HEK293 (cell line): ENCODE results near the gene SYNGR1.

Source experiments
- CTCF ChIA-PET: fragments of 350-600 bp; formaldehyde crosslinking; extraction: SDS; loops from one replicate; lab custom pipeline; 2021; ENCODE audit warnings: antibody characterized with exemption; lab: Yijun Ruan, JAX
- POLR2A ChIA-PET: fragments of 300-600 bp; formaldehyde crosslinking; extraction: SDS; loops from one replicate; lab custom pipeline; 2020; ENCODE audit warnings: antibody characterized with exemption, inconsistent platforms; lab: Yijun Ruan, JAX
- H3K27ac ChIP-seq: fragments of 200-500 bp; sonication (Bioruptor generic); 2 replicates; pipeline ENCODE4 v1.5.1; 2014; ENCODE audit warnings: low read depth, low read length, control low read depth, inconsistent platforms; ENCODE audit errors: extremely low read depth
- H3K36me3 ChIP-seq, 2 experiments: fragments of 200-500 bp in 1 of 2; sonication (Bioruptor generic) in 1 of 2; 1 replicate in 1 of 2; 2 replicates in 1 of 2; pipeline ENCODE4 v1.5.1; 2014 to 2017; ENCODE audit warnings: inconsistent platforms in 2 of 2, low read length in 2 of 2; ENCODE audit not compliant: control insufficient read depth in 2 of 2, insufficient read depth in 1 of 2
- H3K4me1 ChIP-seq: fragments of 200-500 bp; sonication (Bioruptor generic); 2 replicates; pipeline ENCODE4 v1.5.1; 2014; ENCODE audit warnings: mild to moderate bottlenecking, low read length, inconsistent platforms; ENCODE audit not compliant: control insufficient read depth, insufficient read depth
- H3K4me3 ChIP-seq: 2 replicates; pipeline ENCODE4 v1.5.1; 2011; ENCODE audit warnings: low read depth, mild to moderate bottlenecking, control low read depth, low read length, moderate library complexity
- H3K9me3 ChIP-seq: fragments of 200-500 bp; sonication (Bioruptor generic); 2 replicates; pipeline ENCODE4 v1.5.1; 2014; ENCODE audit warnings: low read depth, low read length, inconsistent platforms; ENCODE audit not compliant: control insufficient read depth, insufficient read depth
- PRDM1 ChIP-seq: fragments of 450-650 bp; formaldehyde crosslinking; IDR thresholded peaks from 2 replicates; pipeline ENCODE4; 2016; ENCODE audit warnings: missing biosample characterization, missing genetic modification characterization
- PRDM10 ChIP-seq: fragments of 450-650 bp; formaldehyde crosslinking; IDR thresholded peaks from 2 replicates; pipeline ENCODE4 v1.5.1; 2016; ENCODE audit warnings: missing biosample characterization, missing genetic modification characterization
- WT1 ChIP-seq: fragments of 450-650 bp; formaldehyde crosslinking; IDR thresholded peaks from 2 replicates; pipeline ENCODE4 v1.5.1; 2016; ENCODE audit warnings: missing biosample characterization, missing genetic modification characterization
- ZBTB1 ChIP-seq: fragments of 450-650 bp; formaldehyde crosslinking; IDR thresholded peaks from 2 replicates; pipeline ENCODE4 v1.5.1; 2016; ENCODE audit warnings: missing biosample characterization, missing genetic modification characterization
- ZBTB11 ChIP-seq: fragments of 450-650 bp; formaldehyde crosslinking; conservative IDR thresholded peaks from 2 replicates; pipeline ENCODE4 v1.5.1; 2016; ENCODE audit warnings: low read depth, missing biosample characterization, missing genetic modification characterization
- ZFHX2 ChIP-seq: fragments of 450-650 bp; formaldehyde crosslinking; conservative IDR thresholded peaks from 2 replicates; pipeline ENCODE4 v1.5.1; 2016; ENCODE audit warnings: missing biosample characterization, missing genetic modification characterization
- ZIC2 ChIP-seq: fragments of 450-650 bp; formaldehyde crosslinking; IDR thresholded peaks from 2 replicates; pipeline ENCODE4 v1.5.1; 2016; ENCODE audit warnings: missing biosample characterization, missing genetic modification characterization
- ZNF10 ChIP-seq: fragments of 450-650 bp; formaldehyde crosslinking; IDR thresholded peaks from 2 replicates; pipeline ENCODE4 v1.5.1; 2017; ENCODE audit warnings: missing biosample characterization, missing genetic modification characterization
- ZNF114 ChIP-seq: fragments of 450-650 bp; formaldehyde crosslinking; IDR thresholded peaks from 2 replicates; pipeline ENCODE4 v1.5.0; 2017; ENCODE audit warnings: missing biosample characterization, missing genetic modification characterization
- ZNF121 ChIP-seq: fragments of 450-650 bp; formaldehyde crosslinking; IDR thresholded peaks from 2 replicates; pipeline ENCODE4 v1.5.1; 2016; ENCODE audit warnings: missing biosample characterization, missing genetic modification characterization
- ZNF155 ChIP-seq: fragments of 450-650 bp; formaldehyde crosslinking; IDR thresholded peaks from 2 replicates; pipeline ENCODE4 v1.5.1; 2016; ENCODE audit warnings: missing biosample characterization, missing genetic modification characterization
- ZNF19 ChIP-seq: fragments of 450-650 bp; formaldehyde crosslinking; IDR thresholded peaks from 2 replicates; pipeline ENCODE4; 2016; ENCODE audit warnings: missing biosample characterization, missing genetic modification characterization, low read depth
- ZNF311 ChIP-seq: fragments of 450-650 bp; formaldehyde crosslinking; IDR thresholded peaks from 2 replicates; pipeline ENCODE4 v1.5.1; 2017; ENCODE audit warnings: missing biosample characterization, missing genetic modification characterization, borderline replicate concordance
- ZNF341 ChIP-seq: fragments of 450-650 bp; formaldehyde crosslinking; IDR thresholded peaks from 2 replicates; pipeline ENCODE4; 2016; ENCODE audit warnings: low read depth, missing biosample characterization, missing genetic modification characterization
- ZNF391 ChIP-seq: fragments of 450-650 bp; formaldehyde crosslinking; IDR thresholded peaks from 2 replicates; pipeline ENCODE4 v1.5.1; 2016; ENCODE audit warnings: low read depth, missing biosample characterization, missing genetic modification characterization, borderline replicate concordance
- ZNF449 ChIP-seq: fragments of 450-650 bp; formaldehyde crosslinking; IDR thresholded peaks from 2 replicates; pipeline ENCODE4 v1.5.1; 2017; ENCODE audit warnings: missing biosample characterization, mild to moderate bottlenecking, missing genetic modification characterization, moderate library complexity
- ZNF544 ChIP-seq: fragments of 450-650 bp; formaldehyde crosslinking; IDR thresholded peaks from 2 replicates; pipeline ENCODE4 v1.5.0; 2017; ENCODE audit warnings: missing biosample characterization, missing genetic modification characterization
- ZNF580 ChIP-seq: fragments of 450-650 bp; formaldehyde crosslinking; IDR thresholded peaks from 2 replicates; pipeline ENCODE4 v1.5.1; 2016; ENCODE audit warnings: missing biosample characterization, missing genetic modification characterization
- ZNF623 ChIP-seq: fragments of 450-650 bp; formaldehyde crosslinking; IDR thresholded peaks from 2 replicates; pipeline ENCODE4 v1.5.1; 2016; ENCODE audit warnings: missing biosample characterization, missing genetic modification characterization
- ZNF791 ChIP-seq: fragments of 450-650 bp; formaldehyde crosslinking; IDR thresholded peaks from 2 replicates; pipeline ENCODE4 v1.5.1; 2016; ENCODE audit warnings: missing biosample characterization, missing genetic modification characterization
- TF ChIP-seq, protein P1 (sequence below): fragments of 450-650 bp; formaldehyde crosslinking; IDR thresholded peaks from 2 replicates; pipeline ENCODE4 v1.5.1; 2017; ENCODE audit warnings: missing biosample characterization, missing genetic modification characterization

Gene SYNGR1

DNA sequence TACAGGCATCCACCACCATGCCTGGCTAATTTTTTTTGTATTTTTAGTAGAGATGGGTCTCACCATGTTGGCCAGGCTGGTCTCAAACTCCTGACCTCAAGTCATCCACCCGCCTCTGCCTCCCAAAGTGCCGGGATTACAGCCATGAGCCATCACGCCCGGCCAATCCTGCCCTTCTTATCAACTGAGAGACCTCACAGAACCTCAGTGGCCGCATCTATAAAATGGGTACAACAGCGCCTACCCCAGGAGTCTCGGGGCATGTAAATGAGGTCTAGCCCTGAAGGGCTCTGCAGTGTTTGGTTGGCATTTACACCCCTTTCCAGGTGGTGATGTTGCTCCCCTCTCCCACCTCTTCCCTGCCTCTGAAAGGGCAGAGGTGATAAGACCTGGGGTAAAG, 11.7 kb downstream of the SYNGR1 start:
- ChIA-PET POLR2A (interaction anchor here (0.5 kb wide), 1 partner anchor 1650 kb away, joined by 3 read pairs; no protein-coding TSS in a partner anchor), CTCF (interaction anchor here (1.1 kb wide), 1 partner anchor 30 kb away, joined by 3 read pairs; no protein-coding TSS in a partner anchor)

GRCh38 chr22:39362271-39362670, 12.5 kb downstream of the SYNGR1 start:
- Histone ChIP-seq H3K27ac (no peak overlapping the region), H3K4me3 (no peak overlapping the region), H3K36me3 (peaks cover 0 to 8% of the 10 kb centered on the region in 2 experiments; a peak in 2 of 3 replicates), H3K9me3 (no peaks in the 10 kb centered on the region), H3K4me1 (no peaks in the 10 kb centered on the region; the same call in 1 of the 2 replicates)
- POLR2A ChIA-PET: interaction anchor here (0.5 kb wide), 1 partner anchor 1651 kb away, joined by 3 read pairs; no protein-coding TSS in a partner anchor
- CTCF ChIA-PET: interaction anchor here (0.6 to 1.1 kb wide), 2 partner anchors 30 to 991 kb away, joined by 3 read pairs; no protein-coding TSS in a partner anchor
- TF ChIP-seq ZNF391 (tag by site-specific recombination) (no peak), PRDM10 (tag by site-specific recombination) (no peak), ZNF341 (tag by site-specific recombination) (no peak), ZFHX2 (tag by site-specific recombination) (no peak), ZIC2 (no peak)
- TF ChIP-seq, protein P1, sequence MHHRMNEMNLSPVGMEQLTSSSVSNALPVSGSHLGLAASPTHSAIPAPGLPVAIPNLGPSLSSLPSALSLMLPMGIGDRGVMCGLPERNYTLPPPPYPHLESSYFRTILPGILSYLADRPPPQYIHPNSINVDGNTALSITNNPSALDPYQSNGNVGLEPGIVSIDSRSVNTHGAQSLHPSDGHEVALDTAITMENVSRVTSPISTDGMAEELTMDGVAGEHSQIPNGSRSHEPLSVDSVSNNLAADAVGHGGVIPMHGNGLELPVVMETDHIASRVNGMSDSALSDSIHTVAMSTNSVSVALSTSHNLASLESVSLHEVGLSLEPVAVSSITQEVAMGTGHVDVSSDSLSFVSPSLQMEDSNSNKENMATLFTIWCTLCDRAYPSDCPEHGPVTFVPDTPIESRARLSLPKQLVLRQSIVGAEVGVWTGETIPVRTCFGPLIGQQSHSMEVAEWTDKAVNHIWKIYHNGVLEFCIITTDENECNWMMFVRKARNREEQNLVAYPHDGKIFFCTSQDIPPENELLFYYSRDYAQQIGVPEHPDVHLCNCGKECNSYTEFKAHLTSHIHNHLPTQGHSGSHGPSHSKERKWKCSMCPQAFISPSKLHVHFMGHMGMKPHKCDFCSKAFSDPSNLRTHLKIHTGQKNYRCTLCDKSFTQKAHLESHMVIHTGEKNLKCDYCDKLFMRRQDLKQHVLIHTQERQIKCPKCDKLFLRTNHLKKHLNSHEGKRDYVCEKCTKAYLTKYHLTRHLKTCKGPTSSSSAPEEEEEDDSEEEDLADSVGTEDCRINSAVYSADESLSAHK: no peak

More for the DNA sequence above, 11.7 kb downstream of the SYNGR1 start:
- TF ChIP-seq ZNF544 (tag by site-specific recombination) (no peak), ZNF623 (tag by site-specific recombination) (no peak), ZNF311 (tag by site-specific recombination) (no peak), ZNF580 (tag by site-specific recombination) (peak; percentile 76; the same call in 1 of the 2 replicates), ZBTB1 (tag by site-specific recombination) (no peak), ZNF121 (peak; percentile 88)
- Histone ChIP-seq H3K9me3 (no peaks in the 10 kb centered on the region), H3K27ac (no peak overlapping the region), H3K4me3 (no peak overlapping the region), H3K4me1 (no peaks in the 10 kb centered on the region; the same call in 1 of the 2 replicates), H3K36me3 (peaks cover 0 to 8% of the 10 kb centered on the region in 2 experiments; a peak in 2 of 3 replicates)

GRCh38 chr22:39362932-39363331, 13.1 kb downstream of the SYNGR1 start:
- ChIA-PET CTCF (no interaction called here), POLR2A (no interaction called here)
- Histone ChIP-seq H3K36me3 (peaks cover 0 to 8% of the 10 kb centered on the region in 2 experiments; a peak in 2 of 3 replicates), H3K4me1 (no peaks in the 10 kb centered on the region; the same call in 1 of the 2 replicates), H3K9me3 (no peaks in the 10 kb centered on the region), H3K4me3 (no peak overlapping the region), H3K27ac (no peak overlapping the region)
- TF ChIP-seq WT1 (tag by site-specific recombination): no peak
- no peak for TF ChIP-seq ZNF114 (tag by site-specific recombination)
- no peak for TF ChIP-seq ZNF791 (tag by site-specific recombination)
- TF ChIP-seq PRDM1: no peak
- no peak for TF ChIP-seq ZNF10
- TF ChIP-seq ZBTB11 (tag by site-specific recombination): no peak
- TF ChIP-seq ZNF155: no peak
- TF ChIP-seq ZNF19 (tag by site-specific recombination): no peak
- no peak for TF ChIP-seq ZNF449 (tag by site-specific recombination)
